RWPE1 (cell line): ENCODE results near the gene S100A12.
A peak's percentile ranks its signal among the peaks of the same experiment; 100 is the strongest.

ENCODE experiments used
- CTCF ChIA-PET: fragments of 350-600 bp; sonication (Branson Sonifier 250); formaldehyde crosslinking; extraction: SDS; loops from one replicate; lab custom pipeline; 2021; lab: Yijun Ruan, JAX
- POLR2A ChIA-PET: fragments of 400-600 bp; formaldehyde crosslinking; extraction: SDS; loops from one replicate; lab custom pipeline; 2020; ENCODE audit warnings: antibody characterized with exemption; ENCODE audit not compliant: low non-redundant PET; lab: Yijun Ruan, JAX
- DNase-seq: peaks from one replicate; pipeline ENCODE4 v3.0.0; 2012; ENCODE audit warnings: low spot score
- H3K27ac ChIP-seq: fragments of 450-650 bp; 2 replicates; pipeline ENCODE4 v1.5.1; 2017
- CTCF ChIP-seq: fragments of 450-650 bp; conservative IDR thresholded peaks from 2 replicates; pipeline ENCODE4 v1.5.1; 2017; ENCODE audit warnings: low read depth, mild to moderate bottlenecking

The S100A12 gene

GRCh38 chr1:153384958-153385580 is 9.6 kb upstream of the S100A12 start:
- ChIA-PET CTCF (interaction anchor here (0.6 to 1.2 kb wide), 2 partner anchors 12 to 16 kb away, joined by 3 read pairs; no protein-coding TSS in a partner anchor), POLR2A (no interaction called here)
- H3K27ac ChIP-seq: peak overlapping the region; percentile 60
- no peak for DNase-seq
- TF ChIP-seq CTCF: no peak

- DNase-seq: no peak
- ChIA-PET CTCF (no interaction called here), POLR2A (no interaction called here)
- H3K27ac ChIP-seq: no peak overlapping the region
- TF ChIP-seq CTCF: no peak
Observed at GRCh38 chr1:153380711-153381110, 5.3 kb upstream of the S100A12 start.

- H3K27ac ChIP-seq: no peak overlapping the region
- POLR2A ChIA-PET: no interaction called here
- DNase-seq: no peak
- CTCF ChIA-PET: interaction anchor here (0.6 kb wide), 1 partner anchor 117 kb away, joined by 4 read pairs; no protein-coding TSS in a partner anchor
- no peak for TF ChIP-seq CTCF
Observed at GRCh38 chr1:153379591-153379990, 4.2 kb upstream of the S100A12 start.

- no peak for DNase-seq
- no peak overlapping the region for H3K27ac ChIP-seq
- no peak for TF ChIP-seq CTCF
- ChIA-PET POLR2A (no interaction called here), CTCF (interaction anchor here (0.6 kb wide), 1 partner anchor 207 kb away, joined by 3 read pairs; no protein-coding TSS in a partner anchor)
Observed at GRCh38 chr1:153374071-153374470, 1.4 kb downstream of the S100A12 start.

GRCh38 chr1:153372571-153372970 is 2.9 kb downstream of the S100A12 start:
- no peak for TF ChIP-seq CTCF
- POLR2A ChIA-PET: no interaction called here
- CTCF ChIA-PET: interaction anchor here (0.5 to 1.0 kb wide), 2 partner anchors 13 to 105 kb away, joined by 3 read pairs; no protein-coding TSS in a partner anchor

GRCh38 chr1:153371231-153371630 is 4.2 kb downstream of the S100A12 start:
- H3K27ac ChIP-seq: 0 out of 2 replicates have a peak overlapping the region, but pooled peaks have one; percentile 27
- POLR2A ChIA-PET: no interaction called here
- DNase-seq: no peak
- CTCF ChIA-PET: no interaction called here
- no peak for TF ChIP-seq CTCF

More at GRCh38 chr1:153372571-153372970, 2.9 kb downstream of the S100A12 start:
- H3K27ac ChIP-seq: no peak overlapping the region
- DNase-seq: no peak
